ENCODE results near the gene NHLRC4.

The NHLRC4 gene

GRCh38 chr16:530111-530817, 36.5 kb upstream of the NHLRC4 start:
- no peak for DNase-seq (ENCODE audit: low spot score)

- DNase-seq (ENCODE audit: low spot score): no peak
These were observed 35.2 kb upstream of the NHLRC4 start for GRCh38 chr16:531494-532125.

GRCh38 chr16:533391-534123, 33.2 kb upstream of the NHLRC4 start:
- peak; percentile 84 for DNase-seq (ENCODE audit: low spot score)

- DNase-seq (ENCODE audit: low spot score): no peak
These were observed 32.7 kb upstream of the NHLRC4 start for GRCh38 chr16:534135-534534.

- DNase-seq (ENCODE audit: low spot score): no peak
These were observed 31.9 kb upstream of the NHLRC4 start for GRCh38 chr16:534856-535445.

- DNase-seq (ENCODE audit: low spot score): no peak
These were observed 31.1 kb upstream of the NHLRC4 start for GRCh38 chr16:535446-536405.

GRCh38 chr16:536746-537145, 30.1 kb upstream of the NHLRC4 start:
- DNase-seq (ENCODE audit: low spot score): no peak

- no peak for DNase-seq (ENCODE audit: low spot score)
These were observed 29.1 kb upstream of the NHLRC4 start for GRCh38 chr16:537415-538335.

GRCh38 chr16:539901-540530, 26.8 kb upstream of the NHLRC4 start:
- no peak for DNase-seq (ENCODE audit: low spot score)

- DNase-seq (ENCODE audit: low spot score): no peak
These were observed 26.0 kb upstream of the NHLRC4 start for GRCh38 chr16:540645-541340.

- DNase-seq (ENCODE audit: low spot score): peak; percentile 50
These were observed 23.3 kb upstream of the NHLRC4 start for GRCh38 chr16:543301-544164.

GRCh38 chr16:544517-544916, 22.3 kb upstream of the NHLRC4 start:
- DNase-seq (ENCODE audit: low spot score): no peak

- DNase-seq (ENCODE audit: low spot score): peak; percentile 57
These were observed 19.7 kb upstream of the NHLRC4 start for GRCh38 chr16:546909-547770.

- DNase-seq (ENCODE audit: low spot score): no peak
These were observed 18.2 kb upstream of the NHLRC4 start for GRCh38 chr16:548586-548985.

GRCh38 chr16:549544-550263, 17.1 kb upstream of the NHLRC4 start:
- DNase-seq (ENCODE audit: low spot score): no peak

- no peak for DNase-seq (ENCODE audit: low spot score)
These were observed 15.6 kb upstream of the NHLRC4 start for GRCh38 chr16:551210-551609.

GRCh38 chr16:552171-552570, 14.6 kb upstream of the NHLRC4 start:
- no peak for DNase-seq (ENCODE audit: low spot score)
